ENCODE results near the gene MNX1. TPM values are rescaled to one million over a fixed set of nuclear protein-coding genes. Genes with fewer than 3 reads are reported as not detected.

The MNX1 gene
- total RNA-seq, 1 donor from 2014 or later: not detected

DNA sequence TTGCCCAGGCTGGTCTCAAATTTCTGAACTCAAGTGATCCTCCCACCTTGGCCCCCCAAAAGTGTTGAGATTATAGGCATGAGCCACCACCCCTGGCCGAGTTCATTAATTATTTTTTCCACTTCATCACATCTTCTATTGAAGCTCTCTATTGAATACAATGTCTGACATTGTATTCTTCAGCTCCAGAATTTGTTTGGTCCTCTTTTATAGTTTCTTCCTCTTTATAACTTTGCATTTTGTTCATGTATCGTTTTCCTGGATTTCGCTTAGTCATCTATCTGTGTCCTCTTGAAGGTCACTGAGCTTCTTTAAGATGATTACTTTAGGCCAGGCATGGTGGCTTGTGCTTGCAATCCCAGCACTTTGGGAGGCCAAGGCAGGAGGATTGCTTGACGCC is 30.8 kb downstream of the MNX1 start:
- DNase-seq (ENCODE audit: extremely low read depth, low read depth, low spot score): no peak

DNA sequence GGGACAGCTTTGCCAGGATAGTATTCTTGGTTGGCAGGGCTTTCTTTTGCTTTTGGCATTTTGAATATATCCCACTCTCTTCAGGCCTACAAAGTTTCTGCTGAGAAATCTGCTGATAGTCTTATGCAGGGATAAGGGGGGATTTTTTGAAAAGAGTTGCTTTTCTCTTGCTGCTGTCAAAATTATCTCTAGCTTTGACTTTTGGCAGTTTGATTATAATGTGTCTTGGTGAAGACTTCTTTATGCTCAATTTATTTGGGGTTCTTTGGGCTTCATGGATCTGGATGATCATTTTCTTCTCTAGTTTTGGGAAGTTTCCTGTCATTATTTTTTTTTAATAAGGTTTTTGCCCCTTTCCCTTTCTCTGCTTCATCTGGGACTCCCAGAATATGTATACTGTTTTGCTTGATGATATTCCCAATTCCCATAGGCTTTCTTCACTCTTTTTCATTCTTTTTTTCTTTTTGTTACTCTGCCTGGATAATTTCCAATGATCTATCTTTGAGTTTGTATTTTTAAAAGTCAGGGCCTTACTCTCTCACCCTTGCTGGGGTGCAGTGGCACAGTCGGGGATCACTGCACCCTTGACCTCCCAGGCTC is 31.4 kb downstream of the MNX1 start:
- DNase-seq (ENCODE audit: extremely low read depth, low read depth, low spot score): no peak

DNA sequence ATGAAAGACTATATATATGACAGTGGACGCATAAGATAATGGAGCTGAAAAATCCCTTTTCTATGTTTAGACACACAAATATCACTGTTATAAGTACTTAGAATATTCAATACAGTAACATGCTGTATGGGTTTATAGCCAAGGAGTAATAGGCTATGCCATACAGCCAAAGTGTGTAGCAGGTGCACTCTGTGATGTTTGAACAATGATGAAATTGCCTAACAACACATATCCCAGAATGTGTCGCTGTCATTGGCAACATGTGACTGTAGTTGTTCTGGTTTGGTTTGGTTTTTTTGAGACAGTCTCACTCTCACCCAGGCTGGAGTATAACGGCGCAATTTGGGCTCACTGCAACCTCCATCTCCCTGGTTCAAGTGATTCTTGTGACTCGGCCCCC is 34.8 kb downstream of the MNX1 start:
- no peak for DNase-seq (ENCODE audit: extremely low read depth, low read depth, low spot score)

DNA sequence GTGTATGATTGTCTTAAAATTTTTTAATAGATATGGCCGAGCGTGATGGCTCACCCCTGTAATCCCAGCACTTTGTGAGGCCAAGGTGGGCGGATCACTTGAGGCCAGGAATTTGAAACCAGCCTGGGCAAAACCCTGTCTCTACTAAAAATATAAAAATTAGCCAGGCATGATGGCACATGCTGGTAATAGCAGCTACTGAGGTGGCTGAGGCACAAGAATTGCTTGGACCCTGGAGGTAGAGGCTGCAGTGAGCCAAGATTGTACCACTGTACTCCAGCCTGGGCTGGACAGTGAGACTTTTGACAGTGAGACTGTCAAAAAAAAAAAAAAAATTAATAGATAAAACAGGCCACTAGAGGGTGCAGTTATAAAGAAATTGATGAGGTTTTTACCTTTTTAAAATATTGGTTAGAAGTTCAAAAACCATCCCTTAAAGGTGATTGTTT is 40.5 kb downstream of the MNX1 start:
- DNase-seq (ENCODE audit: extremely low read depth, low read depth, low spot score): no peak

DNA sequence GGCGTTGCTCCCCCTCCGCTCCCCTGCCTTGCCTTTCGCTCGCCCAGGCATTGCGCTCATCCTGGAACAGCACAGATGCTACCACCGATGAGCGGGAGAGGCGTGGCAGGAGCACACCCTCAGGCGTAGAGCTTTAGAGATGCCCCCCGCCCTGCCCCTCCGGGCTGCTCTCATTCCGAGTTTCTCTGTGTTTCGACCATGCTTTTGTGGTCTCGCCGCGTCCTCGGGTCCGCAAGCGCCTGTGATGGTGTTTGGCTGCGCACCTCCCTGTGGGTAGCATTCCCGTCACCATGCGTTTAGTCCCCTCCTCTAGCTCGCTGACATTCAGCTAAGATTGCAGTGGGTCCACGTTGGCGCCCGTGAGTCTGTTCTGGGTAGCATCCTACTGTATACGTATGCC is 42.3 kb downstream of the MNX1 start:
- DNase-seq (ENCODE audit: extremely low read depth, low read depth, low spot score): no peak

DNA sequence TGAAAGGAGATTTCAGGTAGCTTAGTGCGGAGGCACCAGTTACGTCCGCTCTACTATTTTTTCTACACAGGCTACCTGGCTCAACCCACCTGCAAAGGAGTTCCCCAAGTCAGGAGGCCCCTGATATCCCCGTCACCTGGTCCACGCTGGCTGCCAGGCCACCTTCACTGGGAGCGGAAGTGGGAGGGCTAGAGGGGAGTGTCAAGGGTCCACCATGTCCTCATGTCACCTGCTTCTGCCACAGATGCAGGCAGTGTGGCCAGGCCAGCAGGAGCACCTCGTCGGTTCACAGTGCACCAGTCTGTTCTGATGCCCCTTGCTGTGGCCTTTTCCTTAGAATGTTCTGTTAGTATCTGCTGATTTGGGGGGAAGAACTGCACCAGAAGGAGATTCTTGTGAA is 44.1 kb downstream of the MNX1 start:
- no peak for DNase-seq (ENCODE audit: extremely low read depth, low read depth, low spot score)

DNA sequence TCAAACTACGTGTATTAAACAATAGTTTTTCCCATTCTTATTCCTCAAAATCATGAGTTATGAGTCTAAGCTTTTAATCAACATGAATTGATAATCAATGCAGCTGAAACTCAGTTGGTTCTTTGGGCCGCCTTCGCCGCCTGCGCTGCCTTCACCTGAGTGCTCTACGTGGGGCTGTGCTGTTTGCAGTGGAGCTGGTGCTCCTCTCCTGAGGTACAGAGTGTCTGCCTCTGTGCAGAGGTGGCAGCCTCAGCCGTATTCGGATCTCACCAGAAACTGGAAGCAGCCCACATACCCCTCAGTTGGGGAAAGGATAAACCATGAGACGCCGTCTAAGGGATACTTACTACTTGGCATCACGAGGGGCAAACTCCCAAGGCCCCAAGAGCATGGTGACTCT is 45.5 kb downstream of the MNX1 start:
- no peak for DNase-seq (ENCODE audit: extremely low read depth, low read depth, low spot score)

DNA sequence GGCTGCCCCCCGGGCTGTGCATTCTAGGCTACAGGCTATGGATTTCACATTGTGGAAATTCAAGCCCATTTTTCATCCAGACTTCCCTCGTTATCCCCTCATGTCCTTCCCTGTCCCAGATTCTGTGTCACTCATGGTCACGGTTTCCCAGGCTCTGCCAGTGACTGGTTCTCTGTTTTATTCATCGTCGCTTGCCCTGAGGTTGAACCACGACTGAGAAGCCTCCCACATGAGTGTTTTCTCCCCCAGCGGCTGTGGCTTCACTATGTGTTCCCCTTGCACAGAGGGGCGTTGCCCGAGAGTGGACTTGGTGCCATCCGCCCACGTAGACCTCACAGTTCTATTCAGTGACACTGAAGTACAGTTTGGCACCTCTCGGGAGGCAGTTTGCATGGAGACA is 47.0 kb downstream of the MNX1 start:
- no peak for DNase-seq (ENCODE audit: extremely low read depth, low read depth, low spot score)

DNA sequence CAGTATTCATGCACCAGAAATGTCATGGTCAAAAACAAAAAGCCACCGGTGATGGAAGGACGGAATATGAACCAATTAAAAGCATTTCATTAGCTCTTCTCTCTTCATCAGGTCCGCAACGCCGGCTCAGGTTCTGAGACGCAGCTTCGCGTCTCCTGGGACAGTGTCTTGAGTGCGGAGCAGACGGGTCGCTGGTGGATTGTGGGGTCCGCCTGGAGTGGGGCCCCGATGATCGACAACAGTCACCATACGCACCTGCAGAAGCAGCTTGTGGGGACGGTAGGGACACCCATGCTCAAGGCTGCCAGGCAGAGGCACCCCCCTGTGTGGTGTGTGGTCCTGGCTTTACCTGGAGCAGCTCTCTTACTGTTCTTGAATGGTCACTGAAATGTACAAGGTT is 47.6 kb downstream of the MNX1 start:
- no peak for DNase-seq (ENCODE audit: extremely low read depth, low read depth, low spot score)

DNA sequence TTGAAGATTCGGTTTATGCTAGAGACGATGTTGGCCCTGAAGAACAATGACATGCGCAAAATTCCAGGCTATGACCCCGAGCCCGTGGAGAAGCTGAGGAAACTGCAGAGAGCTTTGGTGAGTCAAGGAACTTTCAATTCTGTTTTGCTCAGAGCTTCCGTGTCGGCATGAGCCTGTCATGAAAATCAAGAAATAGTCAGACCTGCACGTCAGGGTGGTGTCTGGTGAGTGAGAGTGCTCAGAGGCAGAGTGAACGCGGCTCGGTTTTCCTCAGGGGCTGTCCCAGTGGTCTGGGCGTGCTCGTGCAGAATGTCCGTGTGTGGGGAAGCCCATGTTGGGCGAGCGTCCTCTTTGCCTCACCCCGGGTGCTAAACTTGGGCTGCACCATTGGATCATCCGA is 48.3 kb downstream of the MNX1 start:
- no peak for DNase-seq (ENCODE audit: extremely low read depth, low read depth, low spot score)

DNA sequence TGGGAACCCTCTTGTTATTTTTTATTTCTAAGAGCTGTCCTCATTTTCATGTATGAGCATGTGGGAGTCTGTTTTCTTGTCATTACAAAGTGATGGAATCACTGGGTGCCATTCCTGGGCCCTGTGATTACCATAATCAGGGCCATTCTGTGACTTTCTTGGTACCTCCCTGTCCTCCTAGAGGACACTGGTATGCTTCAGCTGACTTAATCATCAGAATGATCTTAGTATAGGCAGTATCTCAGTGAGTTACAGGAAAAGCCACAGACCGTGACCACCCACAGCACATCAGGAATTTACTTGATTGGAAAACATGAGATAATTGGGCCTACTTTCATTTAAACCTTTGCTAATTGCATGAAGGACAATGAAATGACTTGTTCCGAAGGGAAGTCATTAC is 53.7 kb downstream of the MNX1 start:
- DNase-seq (ENCODE audit: extremely low read depth, low read depth, low spot score): no peak

DNA sequence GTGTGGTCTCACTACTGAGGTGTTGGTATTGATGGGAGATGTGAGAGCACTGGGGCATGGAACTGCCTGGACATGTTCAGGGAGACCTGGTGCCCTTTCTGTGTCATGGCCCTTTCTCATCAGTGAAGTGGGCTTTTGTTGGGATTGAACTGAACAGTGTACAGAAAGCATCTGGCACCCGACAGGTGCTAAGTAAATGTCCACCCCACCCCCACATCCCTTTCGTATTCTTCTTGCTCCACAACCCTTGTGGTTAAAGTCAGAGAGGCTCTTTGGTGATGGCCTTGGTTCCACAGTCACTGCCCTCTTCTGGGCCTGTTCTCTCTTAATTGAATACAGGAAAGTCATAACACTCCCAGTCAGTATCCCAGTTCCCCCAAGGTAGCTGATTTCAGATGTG is 55.5 kb downstream of the MNX1 start:
- DNase-seq (ENCODE audit: extremely low read depth, low read depth, low spot score): no peak

Other genes with a start within 250 kb of the MNX1 start
- gene LMBR1, start 117.5 kb downstream of the MNX1 start, total RNA-seq: 98.6 and 170 TPM in 2 replicates
- gene NOM1, start 61.0 kb downstream of the MNX1 start, total RNA-seq: 19.1 and 43.8 TPM in 2 replicates
- 73.7 and 85.2 TPM in 2 replicates for gene UBE3C, start 128.3 kb upstream of the MNX1 start, total RNA-seq